ENCODE results near the gene ASAP2.

GRCh38 chr2:9212661-9213411 lies 6.2 kb downstream of the ASAP2 start:
- TF ChIP-seq CTCF (IDR thresholded peaks at IDR 0.05; ENCODE audit: insufficient read depth, low read length) (no peak), GABPA (IDR thresholded peaks at IDR 0.05; ENCODE audit: low read depth) (no peak), POLR2AphosphoS5 (IDR thresholded peaks at IDR 0.05; ENCODE audit: low read depth) (no peak)
